ENCODE measurements around the gene TUFT1.
A peak's percentile ranks its signal among the peaks of the same experiment; 100 is the strongest.

Gene TUFT1

GRCh38 chr1:151540021-151540981, at the start of gene TUFT1:
Gene TUFT1 (plus strand): TSS chr1:151540309. CDS start chr1:151540367, 58 bp downstream.
- DNase-seq = peak; percentile 97
- in situ Hi-C loops (cut with HindIII; ENCODE audit: low pct_ligation_motif_present, low pct_unique_long_range_greater_than_20kb, low sequenced_read_pairs) = no loop called here

GRCh38 chr1:151491641-151492040, 48.5 kb upstream of the TUFT1 start:
- no peak for DNase-seq
- in situ Hi-C loops (cut with HindIII; ENCODE audit: low pct_ligation_motif_present, low pct_unique_long_range_greater_than_20kb, low sequenced_read_pairs) = no loop called here

- in situ Hi-C loops (cut with HindIII; ENCODE audit: low pct_ligation_motif_present, low pct_unique_long_range_greater_than_20kb, low sequenced_read_pairs) = no loop called here
- no peak for DNase-seq
Measured at GRCh38 chr1:151492120-151492519, 48.0 kb upstream of the TUFT1 start.

- in situ Hi-C loops (cut with HindIII; ENCODE audit: low pct_ligation_motif_present, low pct_unique_long_range_greater_than_20kb, low sequenced_read_pairs) = no loop called here
- DNase-seq = no peak
Measured at GRCh38 chr1:151493042-151493441, 47.1 kb upstream of the TUFT1 start.

GRCh38 chr1:151494741-151495281, 45.3 kb upstream of the TUFT1 start:
- DNase-seq = peak; percentile 87
- in situ Hi-C loops (cut with HindIII; ENCODE audit: low pct_ligation_motif_present, low pct_unique_long_range_greater_than_20kb, low sequenced_read_pairs) = no loop called here

GRCh38 chr1:151495316-151495715, 44.8 kb upstream of the TUFT1 start:
- DNase-seq = no peak
- in situ Hi-C loops (cut with HindIII; ENCODE audit: low pct_ligation_motif_present, low pct_unique_long_range_greater_than_20kb, low sequenced_read_pairs) = no loop called here

GRCh38 chr1:151499365-151499764, 40.7 kb upstream of the TUFT1 start:
- DNase-seq = no peak
- in situ Hi-C loops (cut with HindIII; ENCODE audit: low pct_ligation_motif_present, low pct_unique_long_range_greater_than_20kb, low sequenced_read_pairs) = no loop called here

- in situ Hi-C loops (cut with HindIII; ENCODE audit: low pct_ligation_motif_present, low pct_unique_long_range_greater_than_20kb, low sequenced_read_pairs) = no loop called here
- no peak for DNase-seq
Measured at GRCh38 chr1:151499930-151500329, 40.2 kb upstream of the TUFT1 start.

- DNase-seq = peak; percentile 37
- in situ Hi-C loops (cut with HindIII; ENCODE audit: low pct_ligation_motif_present, low pct_unique_long_range_greater_than_20kb, low sequenced_read_pairs) = no loop called here
Measured at GRCh38 chr1:151501474-151501873, 38.6 kb upstream of the TUFT1 start.

GRCh38 chr1:151502035-151502700, 37.9 kb upstream of the TUFT1 start:
- in situ Hi-C loops (cut with HindIII; ENCODE audit: low pct_ligation_motif_present, low pct_unique_long_range_greater_than_20kb, low sequenced_read_pairs) = no loop called here

GRCh38 chr1:151502859-151503780, 37.0 kb upstream of the TUFT1 start:
- no peak for DNase-seq
- in situ Hi-C loops (cut with HindIII; ENCODE audit: low pct_ligation_motif_present, low pct_unique_long_range_greater_than_20kb, low sequenced_read_pairs) = no loop called here

More at GRCh38 chr1:151502035-151502700, 37.9 kb upstream of the TUFT1 start:
- no peak for DNase-seq

GRCh38 chr1:151504252-151504651, 35.9 kb upstream of the TUFT1 start:
- in situ Hi-C loops (cut with HindIII; ENCODE audit: low pct_ligation_motif_present, low pct_unique_long_range_greater_than_20kb, low sequenced_read_pairs) = no loop called here
- DNase-seq = no peak

GRCh38 chr1:151504759-151505158, 35.4 kb upstream of the TUFT1 start:
- in situ Hi-C loops (cut with HindIII; ENCODE audit: low pct_ligation_motif_present, low pct_unique_long_range_greater_than_20kb, low sequenced_read_pairs) = no loop called here
- DNase-seq = no peak

- no peak for DNase-seq
Measured at GRCh38 chr1:151508833-151509232, 31.3 kb upstream of the TUFT1 start.

GRCh38 chr1:151509350-151510019, 30.6 kb upstream of the TUFT1 start:
- DNase-seq = no peak
- in situ Hi-C loops (cut with HindIII; ENCODE audit: low pct_ligation_motif_present, low pct_unique_long_range_greater_than_20kb, low sequenced_read_pairs) = no loop called here

More at GRCh38 chr1:151508833-151509232, 31.3 kb upstream of the TUFT1 start:
- in situ Hi-C loops (cut with HindIII; ENCODE audit: low pct_ligation_motif_present, low pct_unique_long_range_greater_than_20kb, low sequenced_read_pairs) = no loop called here

- no peak for DNase-seq
- in situ Hi-C loops (cut with HindIII; ENCODE audit: low pct_ligation_motif_present, low pct_unique_long_range_greater_than_20kb, low sequenced_read_pairs) = no loop called here
Measured at GRCh38 chr1:151510020-151510405, 30.1 kb upstream of the TUFT1 start.

- in situ Hi-C loops (cut with HindIII; ENCODE audit: low pct_ligation_motif_present, low pct_unique_long_range_greater_than_20kb, low sequenced_read_pairs) = no loop called here
- DNase-seq = no peak
Measured at GRCh38 chr1:151510614-151510956, 29.5 kb upstream of the TUFT1 start.
